ENCODE results near the gene TMEM163.

The TMEM163 gene

DNA sequence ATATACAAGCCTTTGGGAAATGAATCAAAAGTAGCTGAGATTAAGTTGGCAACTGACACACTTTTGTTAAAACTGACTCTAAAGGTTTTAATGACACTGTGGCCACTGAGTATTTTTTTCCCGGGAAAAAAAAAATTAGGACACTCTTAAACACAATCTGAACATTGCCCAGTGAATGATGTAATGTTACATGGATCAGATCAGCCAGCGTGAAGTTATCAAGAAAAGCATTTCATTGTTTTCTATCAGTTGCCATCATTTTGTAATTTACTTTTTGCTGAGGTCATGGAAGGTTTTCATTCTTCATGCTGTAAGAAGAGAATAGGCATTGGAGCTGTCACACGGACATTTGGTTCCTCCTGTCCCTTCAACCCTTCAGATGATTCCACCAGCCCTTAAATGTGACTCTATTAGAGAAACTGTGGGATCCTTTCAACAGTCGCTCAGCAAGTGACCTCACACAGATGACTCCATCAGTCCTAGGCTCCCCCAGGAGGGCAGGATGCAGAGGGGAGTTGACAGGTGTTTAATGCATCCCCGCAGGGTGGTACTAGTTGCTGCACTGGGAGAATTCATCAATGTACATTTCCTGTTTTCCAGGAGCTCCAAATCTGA is 300.7 kb downstream of the TMEM163 start:
- in situ Hi-C loops (cut with HindIII; ENCODE audit: low sequenced_read_pairs) = no loop called here

- in situ Hi-C loops (cut with HindIII; ENCODE audit: low sequenced_read_pairs) = no loop called here
Observed at GRCh38 chr2:134416637-134417036, 302.2 kb downstream of the TMEM163 start.

- in situ Hi-C loops (cut with HindIII; ENCODE audit: low sequenced_read_pairs) = no loop called here
Observed at GRCh38 chr2:134416018-134416417, 302.8 kb downstream of the TMEM163 start.

DNA sequence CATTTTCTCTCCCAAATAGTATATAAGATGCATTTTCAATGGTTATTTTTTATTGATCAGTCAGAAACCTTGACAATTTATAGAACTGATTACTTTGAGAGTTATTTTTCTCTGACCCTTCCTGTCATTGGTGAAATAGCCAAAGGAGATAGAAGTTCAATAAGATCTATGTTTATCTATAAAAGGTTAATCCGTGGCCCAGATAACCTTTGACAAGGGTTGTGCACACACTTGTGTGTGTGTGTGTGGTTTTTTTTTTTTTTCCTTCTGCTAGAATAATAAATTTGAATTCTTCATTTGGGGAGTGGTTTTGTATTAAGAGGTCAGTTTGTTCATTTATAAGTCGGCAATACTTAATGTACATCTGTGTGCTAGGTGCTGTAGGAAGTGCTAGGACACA is 304.9 kb downstream of the TMEM163 start:
- in situ Hi-C loops (cut with HindIII; ENCODE audit: low sequenced_read_pairs) = no loop called here

GRCh38 chr2:134413430-134413829 is 305.4 kb downstream of the TMEM163 start:
- in situ Hi-C loops (cut with HindIII; ENCODE audit: low sequenced_read_pairs) = no loop called here

DNA sequence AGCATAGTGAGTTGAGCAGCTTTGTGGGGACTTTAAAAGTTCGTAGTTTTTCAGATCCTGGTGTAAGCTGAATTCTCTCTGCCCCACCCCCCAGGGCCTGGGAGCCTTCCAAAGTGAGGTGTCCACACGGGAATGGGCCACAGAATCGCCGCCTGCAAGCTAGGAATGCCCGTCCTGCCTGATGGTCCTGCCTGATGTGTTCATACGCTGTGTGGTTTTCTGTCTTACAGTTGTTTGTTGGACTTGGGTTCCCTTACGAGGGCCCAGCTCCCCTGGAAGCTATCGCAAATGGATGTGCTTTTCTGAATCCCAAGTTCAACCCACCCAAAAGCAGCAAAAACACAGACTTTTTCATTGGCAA is 306.2 kb downstream of the TMEM163 start:
- in situ Hi-C loops (cut with HindIII; ENCODE audit: low sequenced_read_pairs) = no loop called here

- in situ Hi-C loops (cut with HindIII; ENCODE audit: low sequenced_read_pairs) = no loop called here
Observed at GRCh38 chr2:134411828-134412638, 306.8 kb downstream of the TMEM163 start.

- in situ Hi-C loops (cut with HindIII; ENCODE audit: low sequenced_read_pairs) = no loop called here
Observed at GRCh38 chr2:134411279-134411827, 307.4 kb downstream of the TMEM163 start.

GRCh38 chr2:134410831-134411231 is 308.0 kb downstream of the TMEM163 start:
- in situ Hi-C loops (cut with HindIII; ENCODE audit: low sequenced_read_pairs) = no loop called here

- in situ Hi-C loops (cut with HindIII; ENCODE audit: low sequenced_read_pairs) = no loop called here
Observed at GRCh38 chr2:134410006-134410405, 308.8 kb downstream of the TMEM163 start.

- in situ Hi-C loops (cut with HindIII; ENCODE audit: low sequenced_read_pairs) = no loop called here
Observed at GRCh38 chr2:134408791-134409190, 310.0 kb downstream of the TMEM163 start.

DNA sequence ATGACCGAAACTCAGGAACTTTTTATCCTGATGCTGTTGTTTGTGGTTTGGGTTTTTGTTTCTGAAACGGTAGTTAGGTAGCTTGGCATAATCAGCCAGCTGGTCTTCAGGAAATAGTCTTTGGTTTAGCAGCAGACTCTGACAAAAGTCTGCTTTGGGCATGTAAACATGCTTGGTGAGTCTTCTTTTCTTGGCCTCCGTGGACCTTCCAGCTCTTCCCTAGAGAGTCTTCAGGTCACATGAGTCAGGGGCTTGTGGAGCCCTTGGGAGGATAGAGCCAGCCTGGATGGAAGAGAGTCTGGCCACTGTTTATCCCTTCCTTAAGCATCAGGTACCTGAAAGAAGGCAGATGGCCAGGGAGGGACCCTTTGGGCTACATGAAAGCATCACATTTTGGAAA is 310.4 kb downstream of the TMEM163 start:
- in situ Hi-C loops (cut with HindIII; ENCODE audit: low sequenced_read_pairs) = no loop called here

GRCh38 chr2:134407154-134407890 is 311.5 kb downstream of the TMEM163 start:
- in situ Hi-C loops (cut with HindIII; ENCODE audit: low sequenced_read_pairs) = no loop called here

- in situ Hi-C loops (cut with HindIII; ENCODE audit: low sequenced_read_pairs) = no loop called here
Observed at GRCh38 chr2:134406736-134407135, 312.1 kb downstream of the TMEM163 start.

GRCh38 chr2:134406311-134406710 is 312.5 kb downstream of the TMEM163 start:
- in situ Hi-C loops (cut with HindIII; ENCODE audit: low sequenced_read_pairs) = no loop called here
